A673 (cell line): Measurements from ENCODE around the gene NAA40.

Source experiments
- EZH2 ChIP-seq: fragments of 200-600 bp; sonication (generic); IDR thresholded peaks from 2 replicates; pipeline ENCODE4 v1.6.1; 2017; ENCODE audit warnings: borderline replicate concordance, low read depth, mild to moderate bottlenecking, mixed read lengths, antibody characterized with exemption, low read length; ENCODE audit not compliant: poor library complexity, severe bottlenecking
- TF ChIP-seq, protein P1 (sequence below): fragments of 300-800, 200-600 bp; sonication (generic); conservative IDR thresholded peaks from 2 replicates; pipeline ENCODE4 v1.5.1; 2017; ENCODE audit warnings: low read depth, mild to moderate bottlenecking, antibody characterized with exemption, low read length, moderate library complexity, mixed read lengths

GRCh38 chr11:63966444-63966843, 27.6 kb downstream of the NAA40 start:
- TF ChIP-seq, protein P1, sequence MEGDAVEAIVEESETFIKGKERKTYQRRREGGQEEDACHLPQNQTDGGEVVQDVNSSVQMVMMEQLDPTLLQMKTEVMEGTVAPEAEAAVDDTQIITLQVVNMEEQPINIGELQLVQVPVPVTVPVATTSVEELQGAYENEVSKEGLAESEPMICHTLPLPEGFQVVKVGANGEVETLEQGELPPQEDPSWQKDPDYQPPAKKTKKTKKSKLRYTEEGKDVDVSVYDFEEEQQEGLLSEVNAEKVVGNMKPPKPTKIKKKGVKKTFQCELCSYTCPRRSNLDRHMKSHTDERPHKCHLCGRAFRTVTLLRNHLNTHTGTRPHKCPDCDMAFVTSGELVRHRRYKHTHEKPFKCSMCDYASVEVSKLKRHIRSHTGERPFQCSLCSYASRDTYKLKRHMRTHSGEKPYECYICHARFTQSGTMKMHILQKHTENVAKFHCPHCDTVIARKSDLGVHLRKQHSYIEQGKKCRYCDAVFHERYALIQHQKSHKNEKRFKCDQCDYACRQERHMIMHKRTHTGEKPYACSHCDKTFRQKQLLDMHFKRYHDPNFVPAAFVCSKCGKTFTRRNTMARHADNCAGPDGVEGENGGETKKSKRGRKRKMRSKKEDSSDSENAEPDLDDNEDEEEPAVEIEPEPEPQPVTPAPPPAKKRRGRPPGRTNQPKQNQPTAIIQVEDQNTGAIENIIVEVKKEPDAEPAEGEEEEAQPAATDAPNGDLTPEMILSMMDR: no peak
- TF ChIP-seq EZH2: no peak
